Activated T-cell treated with anti-CD3 and anti-CD28 coated beads, Interleukin-2, amount 50 U/mL, for 4 hours (primary cell): ENCODE data around the gene TRAPPC5. TPM values are rescaled to one million over a fixed set of nuclear protein-coding genes. Genes with fewer than 3 reads are reported as not detected.
"Not testable (repeated sequence)": the region's sequence is repeated elsewhere in the genome, so short reads cannot be mapped to it uniquely, and the experiment has no call there.

Experiments
- ATAC-seq, 2 donors: fragments of 200-7000 bp; cut with Tn5 transposase; one replicate each; pipeline ENCODE4 v1.10.0; 2021
- DNase-seq: peaks from one replicate; pipeline ENCODE4 v3.0.0-alpha.2; 2020
- H3K27me3 Mint-ChIP-seq: one replicate; pipeline ENCODE4 v1.8.0; 2021; ENCODE audit warnings: low read depth, mixed read lengths
- H3K36me3 Mint-ChIP-seq: one replicate; pipeline ENCODE4 v1.8.0; 2022; ENCODE audit warnings: mixed read lengths; ENCODE audit not compliant: insufficient read depth
- H3K4me1 Mint-ChIP-seq: one replicate; pipeline ENCODE4 v1.8.0; 2021; ENCODE audit warnings: low read depth, mixed read lengths
- H3K4me3 Mint-ChIP-seq: one replicate; pipeline ENCODE4 v1.8.0; 2021; ENCODE audit warnings: mild to moderate bottlenecking, moderate library complexity, mixed read lengths
- H3K9me3 Mint-ChIP-seq: one replicate; pipeline ENCODE4 v1.8.0; 2021; ENCODE audit warnings: mixed read lengths
- total RNA-seq, 3 donors: library from RNA; stranded (reverse); gene quantifications; one replicate each; pipeline ENCODE4 v1.2.1, GENCODE V29; 2021

The TRAPPC5 gene
- total RNA-seq, 3 donors from 2014 or later = 81.3 to 112 (median 89.8) TPM

GRCh38 chr19:7642295-7643030, 38.2 kb upstream of the TRAPPC5 start:
- no peak overlapping the region for H3K4me3 Mint-ChIP-seq
- H3K27me3 Mint-ChIP-seq = no peaks in the 10 kb centered on the region
- DNase-seq (no peak), ATAC-seq (no peak)
- peaks cover 10% of the 10 kb centered on the region for H3K36me3 Mint-ChIP-seq
- peaks cover 25% of the 10 kb centered on the region for H3K4me1 Mint-ChIP-seq
- no peaks in the 10 kb centered on the region for H3K9me3 Mint-ChIP-seq

GRCh38 chr19:7643031-7643415, 37.6 kb upstream of the TRAPPC5 start:
- ATAC-seq = no peak
- Mint-ChIP-seq H3K4me1 (peaks cover 22% of the 10 kb centered on the region), H3K4me3 (no peak overlapping the region), H3K27me3 (no peaks in the 10 kb centered on the region), H3K36me3 (peaks cover 10% of the 10 kb centered on the region), H3K9me3 (no peaks in the 10 kb centered on the region)
- DNase-seq = no peak

GRCh38 chr19:7643629-7644549, 36.7 kb upstream of the TRAPPC5 start:
- not testable (repeated sequence) for DNase-seq, H3K36me3 Mint-ChIP-seq, H3K4me3 Mint-ChIP-seq, H3K27me3 Mint-ChIP-seq, ATAC-seq, H3K9me3 Mint-ChIP-seq
- peaks cover 16% of the 10 kb centered on the region for H3K4me1 Mint-ChIP-seq

- H3K36me3 Mint-ChIP-seq = peaks cover 8% of the 10 kb centered on the region
- ATAC-seq = no peak
Measured at GRCh38 chr19:7644550-7644877, 36.1 kb upstream of the TRAPPC5 start.

DNA sequence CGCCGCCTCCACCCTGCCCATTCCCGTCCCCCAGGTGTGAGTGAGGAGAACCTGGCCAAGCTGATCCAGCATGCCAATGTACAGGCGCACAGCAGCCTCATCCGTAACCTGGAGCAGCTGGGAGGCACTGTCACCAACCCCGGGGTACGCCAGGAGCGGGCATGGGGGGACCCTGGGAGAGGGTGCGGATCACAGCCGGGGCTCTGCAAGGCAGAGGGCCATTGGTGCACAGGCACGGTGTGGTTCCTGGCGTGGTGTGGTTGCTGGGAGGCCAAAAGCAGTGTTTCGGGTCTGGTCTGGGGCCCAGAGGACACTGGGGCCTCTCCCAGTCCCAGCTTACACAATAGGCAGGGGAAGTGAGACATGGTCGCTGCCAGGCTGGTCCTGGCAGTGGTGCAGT, 35.5 kb upstream of the TRAPPC5 start:
- Mint-ChIP-seq H3K27me3 (no peaks in the 10 kb centered on the region), H3K36me3 (peaks cover 8% of the 10 kb centered on the region), H3K4me3 (no peak overlapping the region), H3K4me1 (peaks cover 4% of the 10 kb centered on the region), H3K9me3 (no peaks in the 10 kb centered on the region)
- ATAC-seq (no peak), DNase-seq (no peak)

More at GRCh38 chr19:7644550-7644877, 36.1 kb upstream of the TRAPPC5 start:
- peaks cover 10% of the 10 kb centered on the region for H3K4me1 Mint-ChIP-seq
- DNase-seq = no peak
- no peak overlapping the region for H3K4me3 Mint-ChIP-seq
- H3K27me3 Mint-ChIP-seq = no peaks in the 10 kb centered on the region
- no peaks in the 10 kb centered on the region for H3K9me3 Mint-ChIP-seq

GRCh38 chr19:7645656-7646425, 34.8 kb upstream of the TRAPPC5 start:
- no peak for ATAC-seq
- H3K4me1 Mint-ChIP-seq = no peaks in the 10 kb centered on the region
- peaks cover 8% of the 10 kb centered on the region for H3K36me3 Mint-ChIP-seq
- no peaks in the 10 kb centered on the region for H3K9me3 Mint-ChIP-seq
- DNase-seq = no peak
- no peaks in the 10 kb centered on the region for H3K27me3 Mint-ChIP-seq
- H3K4me3 Mint-ChIP-seq = no peak overlapping the region

DNA sequence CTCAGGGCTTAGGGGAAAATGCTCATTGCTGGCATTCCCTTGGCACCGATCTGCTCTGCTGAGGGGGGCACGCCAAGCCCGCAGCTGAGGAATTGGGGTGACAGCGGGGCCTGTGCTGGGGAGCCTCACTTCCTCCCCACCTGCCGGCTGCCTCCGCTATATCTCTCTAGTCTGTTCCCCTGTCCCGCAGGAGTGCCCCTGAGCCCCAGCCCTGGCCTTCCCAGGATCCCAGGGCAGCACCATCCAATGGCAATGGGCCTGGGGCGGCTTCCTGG, 34.3 kb upstream of the TRAPPC5 start:
- Mint-ChIP-seq H3K27me3 (no peaks in the 10 kb centered on the region), H3K9me3 (no peaks in the 10 kb centered on the region), H3K4me1 (no peaks in the 10 kb centered on the region), H3K36me3 (peaks cover 8% of the 10 kb centered on the region), H3K4me3 (no peak overlapping the region)
- ATAC-seq (no peak), DNase-seq (no peak)

DNA sequence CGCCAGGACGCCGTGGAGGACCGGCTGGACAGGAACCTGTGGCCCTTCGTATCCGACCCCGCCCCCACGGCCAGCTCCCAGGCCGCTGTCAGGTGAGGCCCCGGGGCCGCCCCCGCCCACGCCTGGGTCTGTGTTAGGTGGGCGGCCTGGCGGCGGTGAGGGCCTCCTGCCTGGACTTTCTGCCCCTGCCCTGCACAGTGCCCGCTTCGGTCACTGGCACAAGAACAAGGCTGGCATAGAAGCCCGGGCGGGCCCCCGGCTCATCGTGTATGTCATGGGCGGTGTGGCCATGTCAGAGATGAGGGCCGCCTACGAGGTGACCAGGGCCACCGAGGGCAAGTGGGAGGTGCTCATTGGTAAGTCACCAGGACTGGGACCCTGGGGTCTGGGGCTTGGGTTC, 33.5 kb upstream of the TRAPPC5 start:
- peaks cover 8% of the 10 kb centered on the region for H3K36me3 Mint-ChIP-seq
- ATAC-seq (no peak), DNase-seq (no peak)
- H3K4me1 Mint-ChIP-seq = peaks cover 3% of the 10 kb centered on the region
- H3K9me3 Mint-ChIP-seq = no peaks in the 10 kb centered on the region
- H3K27me3 Mint-ChIP-seq = no peaks in the 10 kb centered on the region
- no peak overlapping the region for H3K4me3 Mint-ChIP-seq

- Mint-ChIP-seq H3K9me3 (no peaks in the 10 kb centered on the region), H3K27me3 (no peaks in the 10 kb centered on the region), H3K4me3 (no peak overlapping the region), H3K4me1 (peaks cover 10% of the 10 kb centered on the region), H3K36me3 (peaks cover 8% of the 10 kb centered on the region)
- no peak for DNase-seq
- ATAC-seq = no peak
Measured at GRCh38 chr19:7648265-7649014, 32.2 kb upstream of the TRAPPC5 start.

DNA sequence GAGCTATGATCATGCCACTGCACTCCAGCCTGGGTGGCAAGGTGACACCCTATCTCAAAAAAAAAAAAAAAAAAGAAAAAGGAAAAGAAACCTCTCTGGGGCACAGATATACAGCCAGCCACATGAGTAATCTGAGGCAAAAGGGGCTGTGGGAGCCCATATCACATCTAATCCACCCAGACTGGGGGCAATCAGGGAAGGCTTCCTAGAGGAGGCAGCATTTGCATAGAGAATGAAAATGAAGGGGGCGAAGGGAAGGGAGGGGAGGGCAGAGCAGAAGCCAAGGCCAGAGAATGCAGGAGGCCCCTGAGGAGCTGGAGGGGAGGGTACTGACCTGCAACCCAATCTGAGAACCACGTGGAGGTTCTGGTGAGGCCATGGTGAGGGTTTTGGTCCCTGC, 30.5 kb upstream of the TRAPPC5 start:
- no peak for ATAC-seq
- H3K4me1 Mint-ChIP-seq = peaks cover 10% of the 10 kb centered on the region
- H3K9me3 Mint-ChIP-seq = no peaks in the 10 kb centered on the region
- H3K4me3 Mint-ChIP-seq = no peak overlapping the region
- no peak for DNase-seq
- H3K27me3 Mint-ChIP-seq = no peaks in the 10 kb centered on the region
- peaks cover 4% of the 10 kb centered on the region for H3K36me3 Mint-ChIP-seq

DNA sequence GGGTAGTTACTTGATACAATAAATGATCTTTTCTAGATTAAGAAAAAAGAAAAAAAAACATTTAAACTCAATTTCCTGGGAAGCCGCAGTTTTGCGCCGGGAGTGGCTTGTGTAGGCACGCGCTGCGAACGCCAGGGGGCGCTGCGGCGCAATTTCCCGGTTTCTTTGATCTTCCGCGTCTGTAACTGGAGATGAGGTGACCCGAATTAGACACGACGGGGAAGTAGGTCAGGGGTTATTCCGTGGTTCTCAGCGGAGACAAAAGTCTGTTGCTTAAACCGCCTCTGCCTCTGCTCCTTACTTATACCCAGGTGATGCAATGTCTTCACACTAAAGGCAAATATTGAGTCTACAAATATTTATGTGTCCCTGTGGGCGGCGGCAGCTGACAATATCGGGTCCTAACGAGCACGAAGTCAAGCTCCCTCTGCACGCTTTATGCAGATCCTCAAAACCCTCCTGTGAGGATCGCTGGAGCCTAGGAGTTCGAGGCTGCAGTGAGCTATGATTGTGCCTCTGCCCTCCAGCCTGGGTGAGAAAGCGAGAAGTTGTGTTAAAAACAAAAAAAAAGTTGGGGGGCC, 28.5 kb upstream of the TRAPPC5 start:
- DNase-seq = peak; percentile 86
- peaks cover 10% of the 10 kb centered on the region for H3K4me1 Mint-ChIP-seq
- peak; percentile 88 to 91 for ATAC-seq
- H3K27me3 Mint-ChIP-seq = no peaks in the 10 kb centered on the region
- H3K9me3 Mint-ChIP-seq = no peaks in the 10 kb centered on the region
- peak overlapping the region; percentile 64 for H3K4me3 Mint-ChIP-seq
- no peaks in the 10 kb centered on the region for H3K36me3 Mint-ChIP-seq

- DNase-seq (no peak), ATAC-seq (no peak)
- peaks cover 22% of the 10 kb centered on the region for H3K4me1 Mint-ChIP-seq
- no peak overlapping the region for H3K4me3 Mint-ChIP-seq
- H3K9me3 Mint-ChIP-seq = no peaks in the 10 kb centered on the region
- no peaks in the 10 kb centered on the region for H3K27me3 Mint-ChIP-seq
- no peaks in the 10 kb centered on the region for H3K36me3 Mint-ChIP-seq
Measured at GRCh38 chr19:7654401-7654800, 26.2 kb upstream of the TRAPPC5 start.

DNA sequence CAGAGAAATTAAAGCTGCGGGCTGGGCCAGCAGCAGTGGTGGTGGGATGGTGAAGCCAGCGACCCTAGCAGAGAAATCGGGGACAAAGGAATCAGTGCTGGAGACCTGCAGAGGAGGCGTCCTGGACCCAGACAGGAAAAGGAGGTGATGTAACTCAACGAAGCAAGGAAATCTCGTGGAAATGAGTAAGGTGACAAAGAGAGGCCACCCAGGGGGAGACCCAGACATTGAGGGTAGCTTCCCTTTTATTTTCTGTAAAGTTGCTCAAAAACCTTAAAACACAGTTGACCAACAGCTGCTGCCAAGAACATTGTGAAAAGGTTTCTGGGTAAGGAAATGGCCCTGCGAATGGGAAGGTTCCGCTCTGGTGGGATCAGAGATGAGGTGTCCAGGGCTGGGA, 25.1 kb upstream of the TRAPPC5 start:
- DNase-seq (no peak), ATAC-seq (no peak)
- peaks cover 22% of the 10 kb centered on the region for H3K4me1 Mint-ChIP-seq
- H3K27me3 Mint-ChIP-seq = no peaks in the 10 kb centered on the region
- H3K36me3 Mint-ChIP-seq = no peaks in the 10 kb centered on the region
- H3K9me3 Mint-ChIP-seq = no peaks in the 10 kb centered on the region
- no peak overlapping the region for H3K4me3 Mint-ChIP-seq
